Stimulated activated CD4-positive, alpha-beta T cell treated with anti-CD3 and anti-CD28 coated beads, Interleukin-15, amount 100 ng/mL, for 1 hour (primary cell): ENCODE measurements around the gene MRTFA.
A peak's percentile ranks its signal among the peaks of the same experiment; 100 is the strongest.
"Not testable (repeated sequence)": the region's sequence is repeated elsewhere in the genome, so short reads cannot be mapped to it uniquely, and the experiment has no call there.

Experiments used
- DNase-seq, 2 donors: peaks; one replicate each; pipeline ENCODE4 v3.0.0-alpha.2; 2020; ENCODE audit warnings: low read depth in 1 of 2, low spot score in 1 of 2

The MRTFA gene

DNA sequence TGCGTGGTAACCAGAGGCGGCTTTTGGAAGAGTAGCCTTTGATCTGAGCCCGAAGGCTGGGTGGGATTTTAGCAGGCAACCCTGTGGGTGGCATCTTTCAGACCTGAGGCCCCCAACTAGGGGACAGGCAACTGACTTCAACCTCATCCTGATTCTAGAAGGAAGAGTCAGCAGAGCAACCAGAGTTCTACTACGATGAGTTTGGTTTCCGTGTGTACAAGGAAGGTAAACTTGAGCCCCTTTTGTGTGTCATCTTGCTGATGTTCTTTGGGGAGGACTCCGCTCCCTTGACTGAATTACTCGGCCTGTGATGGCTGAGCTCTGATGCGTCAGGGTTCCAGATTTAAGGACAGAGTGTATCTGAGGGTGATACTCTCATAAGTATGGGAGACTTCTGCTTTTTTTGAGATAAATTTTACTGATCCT lies 234.5 kb downstream of the MRTFA start:
- DNase-seq = no peak

DNA sequence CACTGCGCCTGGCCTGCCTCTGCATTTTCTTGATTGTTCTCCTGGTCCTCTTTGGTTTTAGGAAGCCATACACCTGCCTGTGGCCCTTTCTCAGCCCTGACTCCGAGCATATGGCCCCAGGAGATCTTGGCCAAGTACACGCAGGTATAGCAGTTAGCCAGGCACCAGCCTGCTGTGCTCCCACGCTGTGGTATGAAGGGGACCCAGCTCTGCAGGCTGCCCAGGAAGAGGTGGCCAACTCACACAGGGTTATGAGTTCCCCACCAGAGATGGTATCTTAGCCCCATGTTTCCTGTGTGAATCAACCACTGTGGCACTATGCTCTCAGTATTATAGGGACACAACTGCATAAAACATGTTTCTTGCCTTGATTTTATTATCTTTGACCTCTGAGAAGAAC lies 235.0 kb downstream of the MRTFA start:
- DNase-seq = peak in 1 of 2 donors; percentile 23

- DNase-seq = no peak
Measured at GRCh38 chr22:40400159-40400558, 236.4 kb downstream of the MRTFA start.

- no peak for DNase-seq
Measured at GRCh38 chr22:40399621-40400020, 236.9 kb downstream of the MRTFA start.

DNA sequence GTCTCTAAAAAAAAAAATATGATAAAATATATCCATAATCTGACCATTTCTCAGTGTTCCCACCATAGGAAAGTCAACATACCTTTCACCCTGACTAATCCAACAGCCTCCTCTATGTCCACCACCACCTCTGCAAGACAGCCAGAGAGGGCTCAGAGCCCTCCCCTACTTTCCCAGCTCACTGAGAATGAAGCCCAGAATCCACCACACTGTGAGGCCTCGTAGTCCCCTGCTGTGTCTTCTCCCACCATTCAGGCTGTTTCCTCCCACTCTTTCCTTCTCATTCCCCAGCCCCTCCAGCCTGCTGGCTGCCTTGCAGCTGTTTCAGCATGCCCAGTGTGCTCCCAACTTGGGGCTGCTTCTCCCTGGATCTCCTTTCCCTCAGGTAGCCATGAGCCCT lies 239.1 kb downstream of the MRTFA start:
- DNase-seq = no peak

- DNase-seq = no peak
Measured at GRCh38 chr22:40396882-40397281, 239.6 kb downstream of the MRTFA start.

GRCh38 chr22:40395607-40396006 lies 240.9 kb downstream of the MRTFA start:
- DNase-seq = no peak

DNA sequence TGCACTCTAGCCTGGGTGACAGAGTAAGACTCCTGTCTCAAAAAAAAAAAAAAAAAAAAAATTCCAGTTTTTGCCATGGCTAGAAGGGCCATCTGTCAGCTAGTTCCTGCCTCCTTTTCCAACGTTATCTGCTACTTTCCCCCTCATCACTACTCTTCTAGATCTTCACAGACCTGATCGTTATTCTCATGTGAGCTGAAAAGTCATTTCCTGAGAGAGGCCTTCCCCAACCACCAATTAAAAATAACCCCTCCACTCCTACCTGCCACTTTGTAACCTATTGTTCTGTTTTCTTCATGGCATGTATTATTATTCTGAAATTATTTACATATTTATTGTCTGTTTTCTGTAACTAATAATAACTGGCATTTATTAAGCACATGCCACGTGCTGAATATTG lies 241.9 kb downstream of the MRTFA start:
- no peak for DNase-seq

DNA sequence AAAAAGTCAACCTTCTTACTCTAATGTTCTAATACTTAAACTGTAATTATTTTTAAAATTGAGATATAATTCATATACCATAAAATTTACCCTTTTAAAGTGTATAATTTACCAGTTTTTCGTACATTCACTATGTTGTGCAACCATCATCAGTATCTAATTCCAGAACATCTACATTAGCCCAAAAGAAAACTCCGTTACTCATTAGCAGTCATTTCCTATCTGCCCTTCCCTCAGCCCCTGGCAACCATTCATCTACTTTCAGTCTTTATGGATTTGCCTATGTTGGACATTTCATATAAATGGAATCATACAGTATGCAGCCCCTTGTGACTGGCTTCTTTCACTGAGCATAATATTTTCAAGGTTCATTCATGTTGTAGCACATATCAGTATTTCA lies 243.9 kb downstream of the MRTFA start:
- DNase-seq = no peak

DNA sequence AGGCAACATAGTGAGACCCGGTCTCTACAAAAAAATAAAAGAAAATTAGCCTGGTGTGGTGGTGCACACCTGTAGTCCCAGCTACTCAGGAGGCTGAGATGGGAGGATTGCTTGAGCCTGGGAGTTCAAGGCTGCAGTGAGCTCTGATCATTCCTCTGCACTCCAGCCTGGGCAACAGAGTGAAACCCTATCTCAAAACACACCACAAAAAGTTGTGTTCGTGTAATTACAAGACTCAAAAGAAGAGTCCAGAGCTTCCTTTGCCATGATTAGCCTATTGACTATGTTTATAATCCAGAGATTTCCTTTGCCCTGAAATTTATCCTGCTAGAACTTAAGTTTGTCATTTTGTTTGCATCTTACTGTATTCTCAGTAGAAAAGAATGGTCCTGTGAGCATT lies 245.1 kb downstream of the MRTFA start:
- no peak for DNase-seq

GRCh38 chr22:40388231-40388630 lies 248.3 kb downstream of the MRTFA start:
- DNase-seq = no peak

DNA sequence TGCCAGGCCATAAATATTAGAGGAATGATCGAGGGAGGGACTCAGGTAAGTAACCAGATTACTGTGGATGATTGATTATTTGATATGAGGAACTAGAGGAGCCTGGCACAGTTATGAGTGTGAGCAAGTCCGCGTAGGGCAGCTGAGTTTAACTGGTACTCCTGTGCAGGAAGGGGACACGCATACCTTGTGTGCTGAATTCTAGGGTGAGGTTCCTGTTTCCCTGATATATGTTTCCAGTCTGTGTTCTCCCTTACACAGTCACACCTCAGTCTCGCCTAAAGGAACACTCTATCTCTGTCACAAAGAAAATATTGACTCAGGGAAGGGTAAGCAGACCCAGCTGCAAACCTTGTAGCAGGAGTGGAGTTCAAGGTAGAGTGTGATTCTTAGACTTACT lies 248.8 kb downstream of the MRTFA start:
- DNase-seq = no peak

- DNase-seq = no peak
Measured at GRCh38 chr22:40385036-40385782, 251.3 kb downstream of the MRTFA start.

DNA sequence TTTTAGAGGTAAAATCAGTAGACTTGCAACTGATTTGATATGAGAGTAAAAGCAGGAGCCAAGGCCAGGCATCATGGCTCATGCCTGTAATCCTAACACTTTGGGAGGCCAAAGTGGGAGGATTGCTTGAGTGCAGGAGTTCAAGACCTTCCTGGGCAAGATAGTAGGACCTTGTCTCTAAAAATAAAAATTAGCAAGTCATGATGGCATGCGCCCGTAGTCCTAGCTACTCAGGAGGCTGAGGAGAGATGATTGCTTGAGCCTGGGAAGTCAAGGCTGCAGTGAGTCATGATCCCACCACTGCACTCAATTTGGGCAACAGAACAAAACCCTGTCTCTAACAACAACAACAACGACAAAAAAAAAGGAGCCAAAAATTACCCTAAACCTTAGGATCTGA lies 252.6 kb downstream of the MRTFA start:
- no peak for DNase-seq

- no peak for DNase-seq
Measured at GRCh38 chr22:40381461-40381860, 255.1 kb downstream of the MRTFA start.

- DNase-seq = not testable (repeated sequence)
Measured at GRCh38 chr22:40378448-40378847, 258.1 kb downstream of the MRTFA start.

DNA sequence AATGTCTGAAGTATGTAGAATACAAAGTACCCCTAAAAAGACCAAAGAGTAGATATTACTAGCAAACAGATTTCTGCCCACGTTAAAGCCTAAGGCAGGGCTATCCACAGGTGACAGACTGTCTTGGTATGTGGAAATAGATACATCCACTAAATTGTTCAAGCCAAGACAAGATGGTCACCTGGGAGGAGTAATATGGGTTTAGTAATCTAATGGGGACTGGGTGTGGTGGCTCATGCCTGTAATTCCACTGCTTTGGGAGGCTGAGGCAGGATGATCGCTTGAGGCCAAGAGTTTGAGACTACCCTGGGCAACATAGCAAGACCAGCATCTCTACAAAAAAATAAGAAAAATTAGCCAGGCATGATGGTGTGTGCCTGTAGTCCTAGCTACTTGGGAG lies 258.6 kb downstream of the MRTFA start:
- no peak for DNase-seq

DNA sequence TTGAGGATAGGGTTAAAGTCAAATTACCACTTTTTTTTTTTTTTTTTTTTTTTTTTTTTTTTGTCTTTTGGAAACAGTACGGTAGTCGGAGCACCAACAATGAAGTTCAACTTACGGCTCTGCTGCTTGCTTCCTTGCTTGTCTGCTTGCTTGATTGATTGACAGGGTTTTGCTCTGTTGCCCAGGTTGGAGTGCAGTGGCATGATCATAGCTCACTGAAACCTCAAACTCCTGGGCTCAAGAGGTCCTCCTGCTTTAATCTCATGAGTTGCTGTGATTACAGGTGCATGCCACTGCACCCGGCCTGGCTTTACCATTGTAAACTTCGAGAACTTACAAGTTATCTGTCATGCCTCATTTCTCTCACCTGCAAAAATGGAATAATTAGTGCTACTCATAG lies 260.4 kb downstream of the MRTFA start:
- DNase-seq = no peak

GRCh38 chr22:40374567-40374966 lies 262.0 kb downstream of the MRTFA start:
- no peak for DNase-seq

DNA sequence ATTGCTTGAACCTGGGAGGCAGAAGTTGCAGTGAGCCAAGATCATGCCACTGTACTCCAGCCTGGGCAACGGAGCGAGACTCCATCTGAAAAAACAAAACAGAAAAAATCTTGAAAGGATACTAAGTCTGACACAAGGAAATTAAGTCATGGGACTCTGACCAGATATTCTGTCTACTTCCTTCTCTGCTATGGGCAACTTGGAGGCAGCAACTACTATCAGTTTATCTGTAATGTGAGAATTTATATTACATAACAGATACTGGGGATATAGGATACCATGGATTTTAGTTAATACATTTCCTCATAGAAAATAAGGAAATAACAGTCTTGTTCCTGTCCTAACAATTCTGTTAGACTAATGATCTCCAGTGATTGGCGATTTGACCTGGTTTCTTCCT lies 267.7 kb downstream of the MRTFA start:
- no peak for DNase-seq

GRCh38 chr22:40368016-40368415 lies 268.5 kb downstream of the MRTFA start:
- DNase-seq = no peak

DNA sequence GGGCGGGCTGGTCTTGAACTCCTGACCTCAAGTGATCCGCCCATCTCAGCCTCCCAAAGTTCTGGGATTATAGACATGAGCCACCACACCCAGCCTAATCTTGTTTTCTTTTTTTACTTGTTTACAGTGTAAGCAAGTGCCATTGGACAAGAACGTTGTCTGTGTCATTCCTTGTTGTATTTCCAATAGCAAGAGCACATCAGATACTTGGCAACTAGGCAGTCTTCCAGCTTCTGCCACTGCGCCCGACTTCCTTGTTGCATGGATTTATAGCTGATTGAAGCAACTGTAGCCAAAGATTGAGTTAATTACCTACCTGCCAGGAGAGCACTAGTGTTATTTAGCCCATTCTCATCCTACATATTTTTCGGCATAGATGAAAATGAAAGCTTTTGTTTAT lies 269.2 kb downstream of the MRTFA start:
- DNase-seq = no peak

DNA sequence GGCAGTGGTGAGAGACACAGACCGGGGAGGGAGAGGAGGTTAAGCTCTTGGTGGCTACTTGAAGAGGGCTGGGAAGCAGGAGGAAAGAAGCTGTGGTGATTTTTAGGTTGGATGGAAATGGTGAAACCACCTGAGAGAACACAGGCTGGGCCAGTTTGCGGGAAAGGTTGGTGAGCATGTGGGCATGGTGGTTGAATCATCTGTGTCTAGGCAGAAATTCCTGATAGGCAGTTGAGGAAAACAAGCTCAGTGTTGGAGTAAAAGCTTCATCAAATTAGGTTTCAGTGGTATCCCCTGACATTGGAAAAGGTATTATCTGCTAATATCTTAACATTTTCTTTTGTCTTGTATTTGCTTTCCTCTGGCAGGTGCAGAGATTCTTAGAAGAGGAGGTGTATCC lies 270.5 kb downstream of the MRTFA start:
- DNase-seq = no peak
